Trophoblast cell (in vitro differentiated cells and primary cell): ENCODE data around the gene HSPH1.

ENCODE experiments used
- DNase-seq, 2 donors: peaks; one replicate each; pipeline ENCODE4 v3.0.0-alpha.2; 2016
- H2AFZ ChIP-seq: 2 replicates; pipeline ENCODE4 v1.6.1; 2013; ENCODE audit warnings: low read length, moderate library complexity, mild to moderate bottlenecking; ENCODE audit not compliant: insufficient read depth, poor library complexity
- H2AK5ac ChIP-seq: 2 replicates; pipeline ENCODE4 v1.6.1; 2013; ENCODE audit warnings: mild to moderate bottlenecking, low read length
- H2BK120ac ChIP-seq: 2 replicates; pipeline ENCODE4 v1.6.1; 2013; ENCODE audit warnings: low read length, mild to moderate bottlenecking, moderate library complexity; ENCODE audit not compliant: insufficient read depth, poor library complexity
- H2BK12ac ChIP-seq: 2 replicates; pipeline ENCODE4 v1.6.1; 2013; ENCODE audit warnings: mild to moderate bottlenecking, low read length, moderate library complexity
- H2BK5ac ChIP-seq: 2 replicates; pipeline ENCODE4 v1.6.1; 2013; ENCODE audit warnings: low read length, low read depth, moderate library complexity, mild to moderate bottlenecking; ENCODE audit not compliant: poor library complexity
- H3K14ac ChIP-seq: 2 replicates; pipeline ENCODE4 v1.6.1; 2013; ENCODE audit warnings: mild to moderate bottlenecking, low read length
- H3K18ac ChIP-seq: 2 replicates; pipeline ENCODE4 v1.6.1; 2013; ENCODE audit warnings: mild to moderate bottlenecking, low read length
- H3K23ac ChIP-seq: 2 replicates; pipeline ENCODE4 v1.6.1; 2013; ENCODE audit warnings: low read length
- H3K27ac ChIP-seq: 2 replicates; pipeline ENCODE4 v1.5.1; 2013; ENCODE audit warnings: low read depth, mild to moderate bottlenecking, inconsistent platforms, low read length, moderate library complexity
- H3K27me3 ChIP-seq: 2 replicates; pipeline ENCODE4 v1.6.1; 2013; ENCODE audit warnings: inconsistent platforms, mild to moderate bottlenecking, low read length, moderate library complexity; ENCODE audit not compliant: insufficient read depth
- H3K36me3 ChIP-seq, 2 experiments: 1 replicate in 1 of 2; 2 replicates in 1 of 2; pipeline ENCODE4 v1.6.1; 2013; ENCODE audit warnings: low read length in 2 of 2, mild to moderate bottlenecking in 2 of 2, moderate library complexity in 1 of 2; ENCODE audit not compliant: insufficient read depth in 2 of 2, control insufficient read depth in 1 of 2
- H3K4ac ChIP-seq: 2 replicates; pipeline ENCODE4 v1.6.1; 2013; ENCODE audit warnings: low read depth, mild to moderate bottlenecking, low read length, moderate library complexity
- H3K4me1 ChIP-seq, 2 experiments: 1 replicate in 1 of 2; 2 replicates in 1 of 2; pipeline ENCODE4 v1.6.1; 2013; ENCODE audit warnings: low read length in 2 of 2, mild to moderate bottlenecking in 2 of 2, moderate library complexity in 1 of 2; ENCODE audit not compliant: insufficient read depth in 2 of 2, control insufficient read depth in 1 of 2
- H3K4me2 ChIP-seq: 2 replicates; pipeline ENCODE4 v1.6.1; 2013; ENCODE audit warnings: inconsistent platforms, mild to moderate bottlenecking, low read length, moderate library complexity
- H3K4me3 ChIP-seq: 2 replicates; pipeline ENCODE4 v1.5.1; 2013; ENCODE audit warnings: mild to moderate bottlenecking, low read depth, low read length, inconsistent platforms
- H3K79me1 ChIP-seq: one replicate; pipeline ENCODE4 v1.6.1; 2013; ENCODE audit warnings: low read length
- H3K79me2 ChIP-seq: 2 replicates; pipeline ENCODE4 v1.6.1; 2013; ENCODE audit warnings: low read length, mild to moderate bottlenecking; ENCODE audit not compliant: control insufficient read depth, insufficient read depth, poor library complexity
- H3K9ac ChIP-seq: 2 replicates; pipeline ENCODE4 v1.6.1; 2013; ENCODE audit warnings: mild to moderate bottlenecking, low read length
- H3K9me3 ChIP-seq: 2 replicates; pipeline ENCODE4 v1.6.1; 2013; ENCODE audit warnings: low read depth, mild to moderate bottlenecking, control low read depth, inconsistent platforms, low read length; ENCODE audit not compliant: insufficient read depth
- H4K12ac ChIP-seq: 2 replicates; pipeline ENCODE4 v1.6.1; 2013; ENCODE audit warnings: low read depth, mild to moderate bottlenecking, low read length, moderate library complexity
- H4K8ac ChIP-seq: 2 replicates; pipeline ENCODE4 v1.6.1; 2013; ENCODE audit warnings: low read depth, mild to moderate bottlenecking, low read length, moderate library complexity
- H4K91ac ChIP-seq: one replicate; pipeline ENCODE4 v1.6.1; 2013; ENCODE audit warnings: low read depth, mild to moderate bottlenecking, low read length, moderate library complexity
- WGBS: extraction: QIAGEN DNeasy Blood & Tissue Kit; methylation state at CpG from one replicate; pipeline ENCODE4 v1.1.7; 2013; ENCODE audit warnings: missing lambda C conversion rate; ENCODE audit not compliant: insufficient read length, insufficient coverage; ENCODE audit errors: extremely low coverage; 5-methylcytosine and 5-hydroxymethylcytosine counted together

HSPH1 gene

GRCh38 chr13:31093145-31093885 lies 68.4 kb downstream of the HSPH1 start:
- no peaks in the 10 kb centered on the region for H3K36me3 ChIP-seq
- no peak overlapping the region for H4K8ac ChIP-seq

GRCh38 chr13:31092646-31093045 lies 69.1 kb downstream of the HSPH1 start:
- H3K23ac ChIP-seq: no peak overlapping the region
- H3K79me1 ChIP-seq: peaks cover 7% of the 10 kb centered on the region
- no peak overlapping the region for H2AFZ ChIP-seq
- H3K9me3 ChIP-seq: no peaks in the 10 kb centered on the region
- no peak overlapping the region for H3K18ac ChIP-seq
- no peak overlapping the region for H4K8ac ChIP-seq
- H3K14ac ChIP-seq: no peak overlapping the region
- no peak overlapping the region for H3K27ac ChIP-seq
- peak overlapping the region; percentile 13 for H2BK12ac ChIP-seq
- H3K27me3 ChIP-seq: no peaks in the 10 kb centered on the region
- H3K79me2 ChIP-seq: peaks cover 2% of the 10 kb centered on the region
- no peak overlapping the region for H2BK5ac ChIP-seq
- H3K9ac ChIP-seq: no peak overlapping the region
- no peak overlapping the region for H2BK120ac ChIP-seq
- H2AK5ac ChIP-seq: no peak overlapping the region
- H3K36me3 ChIP-seq: no peaks in the 10 kb centered on the region
- no peak overlapping the region for H3K4me2 ChIP-seq
- H3K4me1 ChIP-seq: peaks cover 16 to 25% of the 10 kb centered on the region in 2 experiments
- no CpG with 5 or more reads among the region's 5 CpGs for WGBS
- H4K12ac ChIP-seq: no peak overlapping the region
- H4K91ac ChIP-seq: no peak overlapping the region
- H3K4me3 ChIP-seq: no peak overlapping the region
- no peak for DNase-seq
- H3K4ac ChIP-seq: no peak overlapping the region

More at GRCh38 chr13:31093145-31093885, 68.4 kb downstream of the HSPH1 start:
- Histone ChIP-seq H2BK12ac (peak overlapping the region; percentile 70), H3K9ac (no peak overlapping the region), H3K4me3 (no peak overlapping the region), H2AK5ac (no peak overlapping the region), H3K27me3 (no peaks in the 10 kb centered on the region), H2BK120ac (no peak overlapping the region), H3K4ac (no peak overlapping the region), H3K14ac (no peak overlapping the region), H3K79me1 (peaks cover 7% of the 10 kb centered on the region), H2BK5ac (no peak overlapping the region), H3K18ac (no peak overlapping the region), H3K4me1 (peaks cover 16 to 25% of the 10 kb centered on the region in 2 experiments), H3K27ac (no peak overlapping the region), H3K23ac (no peak overlapping the region), H3K79me2 (peaks cover 2% of the 10 kb centered on the region), H3K9me3 (no peaks in the 10 kb centered on the region), H3K4me2 (no peak overlapping the region), H4K12ac (no peak overlapping the region), H2AFZ (no peak overlapping the region), H4K91ac (peak overlapping the region; percentile 37)
- peak; percentile 62 to 66 for DNase-seq
- no CpG with 5 or more reads among the region's 9 CpGs for WGBS

- Histone ChIP-seq H3K36me3 (no peaks in the 10 kb centered on the region), H3K27ac (no peak overlapping the region), H4K91ac (no peak overlapping the region), H3K79me1 (peaks cover 7% of the 10 kb centered on the region), H2BK12ac (peak overlapping the region; percentile 46), H4K8ac (no peak overlapping the region), H3K14ac (no peak overlapping the region), H2BK5ac (no peak overlapping the region), H3K4me2 (no peak overlapping the region), H2AFZ (no peak overlapping the region), H3K79me2 (peaks cover 2% of the 10 kb centered on the region), H3K4me3 (no peak overlapping the region), H3K23ac (no peak overlapping the region), H4K12ac (no peak overlapping the region), H2BK120ac (no peak overlapping the region), H2AK5ac (no peak overlapping the region), H3K18ac (no peak overlapping the region), H3K4me1 (peaks cover 16 to 29% of the 10 kb centered on the region in 2 experiments), H3K27me3 (no peaks in the 10 kb centered on the region), H3K4ac (no peak overlapping the region), H3K9ac (no peak overlapping the region), H3K9me3 (no peaks in the 10 kb centered on the region)
- DNase-seq: no peak
- WGBS: no CpG with 5 or more reads among the region's 16 CpGs
Observed at GRCh38 chr13:31090961-31091624, 70.6 kb downstream of the HSPH1 start.

GRCh38 chr13:31090096-31090495 lies 71.6 kb downstream of the HSPH1 start:
- H3K27me3 ChIP-seq: no peaks in the 10 kb centered on the region
- H3K79me1 ChIP-seq: peaks cover 5% of the 10 kb centered on the region
- H4K91ac ChIP-seq: peak overlapping the region; percentile 26
- no peak overlapping the region for H3K23ac ChIP-seq
- no peak overlapping the region for H3K14ac ChIP-seq
- H4K8ac ChIP-seq: no peak overlapping the region
- H3K4me3 ChIP-seq: no peak overlapping the region
- no peak overlapping the region for H2BK5ac ChIP-seq
- H3K4me2 ChIP-seq: no peak overlapping the region
- no peaks in the 10 kb centered on the region for H3K9me3 ChIP-seq
- peaks cover 15 to 27% of the 10 kb centered on the region in 2 experiments for H3K4me1 ChIP-seq
- no peak overlapping the region for H3K4ac ChIP-seq
- H2BK12ac ChIP-seq: no peak overlapping the region
- H4K12ac ChIP-seq: no peak overlapping the region
- H3K9ac ChIP-seq: no peak overlapping the region
- no peaks in the 10 kb centered on the region for H3K36me3 ChIP-seq
- no peak overlapping the region for H2AK5ac ChIP-seq
- no peak overlapping the region for H2AFZ ChIP-seq
- WGBS: no CpG with 5 or more reads among the region's 5 CpGs
- H3K27ac ChIP-seq: peak overlapping the region; percentile 5
- no peak overlapping the region for H2BK120ac ChIP-seq
- H3K18ac ChIP-seq: no peak overlapping the region
- peaks cover 2% of the 10 kb centered on the region for H3K79me2 ChIP-seq
- DNase-seq: no peak
